Prostate gland (tissue), 2 donors: ENCODE measurements around the gene ANKRA2. TPM values are rescaled to one million over a fixed set of nuclear protein-coding genes. Genes with fewer than 3 reads are reported as not detected.
A peak's percentile ranks its signal among the peaks of the same experiment; 100 is the strongest.

Source experiments
- DNase-seq: peaks from one replicate; pipeline ENCODE4 v3.0.0-alpha.2; 2019; ENCODE audit warnings: low spot score
- H3K27ac ChIP-seq, 2 donors: fragments of 200-600 bp; sonication (generic); 2 replicates each; pipeline ENCODE4 v1.5.1; 2017 to 2019
- H3K27me3 ChIP-seq: fragments of 200-600 bp; sonication (generic); replicated peaks from 2 replicates; pipeline ENCODE4 v1.5.1; 2019; ENCODE audit not compliant: insufficient read depth
- H3K36me3 ChIP-seq, 2 donors: fragments of 200-600 bp; sonication (generic); 1 replicate in 1 of 2; 2 replicates in 1 of 2; pipeline versions ENCODE4 v1.5.1 to v1.8.1; 2017 to 2019
- H3K4me1 ChIP-seq: fragments of 200-600 bp; sonication (generic); replicated peaks from 2 replicates; pipeline ENCODE4 v1.5.1; 2019
- H3K4me3 ChIP-seq, 2 donors: fragments of 200-600 bp; sonication (generic); 2 replicates each; pipeline ENCODE4 v1.5.1; 2017 to 2019
- H3K9me3 ChIP-seq: fragments of 200-600 bp; sonication (generic); 2 replicates; pipeline ENCODE4 v1.5.1; 2017
- POLR2A ChIP-seq: fragments of 450-650 bp; IDR thresholded peaks from one replicate; pipeline ENCODE4 v1.6.1; 2016; ENCODE audit warnings: antibody characterized with exemption, mild to moderate bottlenecking
- POLR2AphosphoS5 ChIP-seq: sonication (generic); formaldehyde crosslinking; IDR thresholded peaks from one replicate; pipeline ENCODE4 v1.6.1; 2017; ENCODE audit warnings: antibody characterized with exemption
- WGBS: methylation state at CpG from one replicate; pipeline ENCODE4 v1.1.5; 2018; 5-methylcytosine and 5-hydroxymethylcytosine counted together
- intact Hi-C: fragments of 100-400 bp; cut with DNase I; formaldehyde crosslinking; loops from one replicate; pipeline ENCODE4 v1.14.2; 2022
- total RNA-seq, 2 donors: library from RNA; depleted of rRNA; stranded (reverse); fragments of >200 nt; gene quantifications; one replicate each; pipeline ENCODE4 v1.1.0, GENCODE V29; 2016
- TF ChIP-seq, protein P1 (sequence below), 4 experiments: fragments of 200-600 bp in 2 of 4; fragments of 450-650 bp in 2 of 4; sonication (generic) in 2 of 4; IDR thresholded peaks; 1 replicate in 3 of 4; 2 replicates in 1 of 4; pipeline ENCODE4 v1.5.1; 2016 to 2019; ENCODE audit warnings: antibody characterized with exemption in 4 of 4, mild to moderate bottlenecking in 2 of 4, moderate library complexity in 2 of 4

The ANKRA2 gene
- total RNA-seq, 2 donors from 2014 or later = 36.5 to 43.1 TPM

DNA sequence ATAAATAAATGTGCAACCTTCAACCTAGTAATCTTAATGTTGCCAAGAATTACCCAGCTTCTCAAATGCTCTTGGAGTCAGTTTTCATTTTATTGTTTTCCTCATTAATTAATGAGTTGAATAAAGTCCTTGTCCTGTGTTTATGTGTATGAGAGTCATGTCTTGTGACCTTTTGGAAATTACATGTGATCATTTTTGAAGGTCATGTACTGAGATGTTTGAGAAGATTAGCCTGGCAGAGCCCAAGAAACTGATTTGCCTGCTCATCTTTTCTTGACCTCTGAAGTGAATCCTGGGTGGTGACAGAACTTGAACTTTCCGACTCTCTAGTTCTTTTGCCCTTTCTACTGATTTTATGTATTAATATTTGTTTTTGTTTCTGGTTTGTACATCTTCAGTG lies 15.4 kb downstream of the ANKRA2 start:
- Histone ChIP-seq H3K36me3 (no peaks in the 10 kb centered on the region), H3K9me3 (no peaks in the 10 kb centered on the region), H3K4me3 (no peak overlapping the region), H3K4me1 (no peaks in the 10 kb centered on the region), H3K27ac (no peak overlapping the region), H3K27me3 (no peaks in the 10 kb centered on the region)
- 86% methylated on average over 1 of the region's 1 CpG for WGBS
- DNase-seq = no peak
- intact Hi-C loops = no loop called here
- TF ChIP-seq, protein P1, sequence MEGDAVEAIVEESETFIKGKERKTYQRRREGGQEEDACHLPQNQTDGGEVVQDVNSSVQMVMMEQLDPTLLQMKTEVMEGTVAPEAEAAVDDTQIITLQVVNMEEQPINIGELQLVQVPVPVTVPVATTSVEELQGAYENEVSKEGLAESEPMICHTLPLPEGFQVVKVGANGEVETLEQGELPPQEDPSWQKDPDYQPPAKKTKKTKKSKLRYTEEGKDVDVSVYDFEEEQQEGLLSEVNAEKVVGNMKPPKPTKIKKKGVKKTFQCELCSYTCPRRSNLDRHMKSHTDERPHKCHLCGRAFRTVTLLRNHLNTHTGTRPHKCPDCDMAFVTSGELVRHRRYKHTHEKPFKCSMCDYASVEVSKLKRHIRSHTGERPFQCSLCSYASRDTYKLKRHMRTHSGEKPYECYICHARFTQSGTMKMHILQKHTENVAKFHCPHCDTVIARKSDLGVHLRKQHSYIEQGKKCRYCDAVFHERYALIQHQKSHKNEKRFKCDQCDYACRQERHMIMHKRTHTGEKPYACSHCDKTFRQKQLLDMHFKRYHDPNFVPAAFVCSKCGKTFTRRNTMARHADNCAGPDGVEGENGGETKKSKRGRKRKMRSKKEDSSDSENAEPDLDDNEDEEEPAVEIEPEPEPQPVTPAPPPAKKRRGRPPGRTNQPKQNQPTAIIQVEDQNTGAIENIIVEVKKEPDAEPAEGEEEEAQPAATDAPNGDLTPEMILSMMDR (IDR thresholded peaks at IDR 0.05) = no peak
- no peak for TF ChIP-seq POLR2A
- TF ChIP-seq POLR2AphosphoS5 = no peak

DNA sequence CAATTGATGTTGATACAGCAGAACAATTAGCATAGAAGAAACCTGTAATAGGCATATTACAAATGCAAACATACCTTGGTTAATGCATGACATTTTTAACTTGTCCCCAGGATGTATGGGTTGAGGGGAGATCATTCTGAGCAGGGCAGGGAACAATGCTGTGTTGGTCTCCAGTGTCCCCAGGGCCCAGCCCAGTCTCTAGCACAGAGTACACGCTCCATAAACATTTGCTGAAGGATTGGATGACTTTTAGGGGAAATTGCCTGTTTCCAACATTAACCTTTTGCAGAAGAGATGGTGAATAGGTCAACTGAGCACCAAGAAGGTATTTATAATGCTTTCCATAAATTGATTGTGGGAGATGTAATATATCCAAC lies 20.0 kb downstream of the ANKRA2 start:
- 81% methylated on average over 1 of the region's 1 CpG for WGBS
- intact Hi-C loops = no loop called here
- no peaks in the 10 kb centered on the region for H3K9me3 ChIP-seq
- H3K4me1 ChIP-seq = peaks cover 21% of the 10 kb centered on the region
- DNase-seq = no peak
- TF ChIP-seq, protein P1 (IDR thresholded peaks at IDR 0.05) = no peak
- TF ChIP-seq POLR2A = no peak
- no peak for TF ChIP-seq POLR2AphosphoS5
- peak overlapping the region; percentile 82 to 88 for H3K27ac ChIP-seq
- no peak overlapping the region for H3K4me3 ChIP-seq
- H3K27me3 ChIP-seq = no peaks in the 10 kb centered on the region
- H3K36me3 ChIP-seq = no peaks in the 10 kb centered on the region

DNA sequence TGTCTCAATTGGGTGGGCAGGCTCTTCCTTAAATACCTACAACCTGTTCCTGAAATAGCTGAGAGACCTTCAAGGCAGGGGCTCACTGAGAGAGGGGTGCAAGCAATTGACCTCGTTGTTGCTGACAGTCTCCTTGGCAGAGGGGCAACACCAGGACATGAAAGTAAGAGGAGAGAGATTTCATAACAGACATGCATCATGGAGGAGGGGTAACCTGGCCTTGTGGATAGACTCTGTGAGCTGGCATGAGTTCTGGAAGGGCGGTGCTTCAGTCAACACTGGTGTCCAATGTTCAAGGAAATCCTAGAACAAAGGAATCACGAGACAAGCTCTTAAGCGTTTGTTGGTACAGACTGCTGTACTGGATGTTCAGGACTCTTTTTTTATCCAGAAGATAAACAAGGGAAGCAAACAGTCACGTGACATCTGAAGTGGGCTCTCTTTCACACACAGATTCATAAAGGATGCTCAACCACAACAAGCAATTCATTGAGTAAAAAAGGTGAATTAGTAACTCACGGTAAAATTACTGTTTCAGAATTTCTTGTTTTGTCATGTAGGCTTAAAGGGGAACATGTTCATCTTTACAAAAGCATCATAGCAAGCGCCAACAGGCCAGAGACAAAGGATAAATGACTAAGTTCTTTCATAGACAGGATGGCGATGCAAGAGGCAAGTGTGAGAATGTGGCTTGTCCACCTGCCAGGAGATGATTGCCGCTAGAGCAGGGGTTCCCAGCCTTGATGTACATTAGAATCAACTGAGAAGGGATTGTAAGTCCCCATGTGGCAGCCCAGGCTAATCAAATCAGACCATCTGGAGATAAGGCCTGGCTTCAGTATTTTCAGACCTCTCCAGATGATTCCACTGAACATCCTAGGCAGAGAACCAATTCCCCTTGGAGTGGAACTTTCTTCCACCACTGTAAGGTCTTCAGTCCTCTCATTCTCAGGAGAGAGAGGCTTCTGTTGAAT lies 20.7 kb downstream of the ANKRA2 start:
- 34% methylated on average over 9 of the region's 9 CpGs for WGBS
- Histone ChIP-seq H3K27me3 (no peaks in the 10 kb centered on the region), H3K4me1 (peaks cover 21% of the 10 kb centered on the region), H3K27ac (peak overlapping the region; percentile 82 to 88), H3K36me3 (no peaks in the 10 kb centered on the region), H3K4me3 (no peak overlapping the region), H3K9me3 (no peaks in the 10 kb centered on the region)
- intact Hi-C loops = no loop called here
- DNase-seq = peak; percentile 96
- TF ChIP-seq POLR2AphosphoS5 = peak; percentile 98
- TF ChIP-seq, protein P1 (IDR thresholded peaks at IDR 0.05) = no peak

DNA sequence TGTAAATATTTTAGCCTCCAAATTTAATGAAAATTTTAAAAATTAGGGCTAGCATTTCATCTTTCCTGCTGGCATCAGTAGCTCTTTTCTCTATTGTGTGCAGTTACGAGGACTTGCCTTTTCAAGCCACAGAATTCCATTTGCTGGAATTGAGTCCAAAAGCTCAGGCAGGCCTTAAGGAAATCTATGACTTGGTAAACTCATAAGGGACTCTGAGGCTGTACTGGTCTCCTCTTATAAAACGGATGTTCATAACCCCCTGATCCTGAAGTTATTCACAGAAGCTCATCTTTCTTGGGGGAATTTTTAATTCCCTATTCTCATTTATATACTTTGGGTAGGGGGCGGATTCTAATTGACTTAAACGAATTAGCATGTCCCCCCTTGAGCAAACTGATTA lies 23.4 kb downstream of the ANKRA2 start:
- DNase-seq = peak; percentile 55
- peak overlapping the region; percentile 82 to 88 for H3K27ac ChIP-seq
- WGBS = 14% methylated on average over 4 of the region's 4 CpGs
- no peaks in the 10 kb centered on the region for H3K9me3 ChIP-seq
- TF ChIP-seq, protein P1 (IDR thresholded peaks at IDR 0.05) = no peak
- intact Hi-C loops = no loop called here
- no peaks in the 10 kb centered on the region for H3K36me3 ChIP-seq
- H3K4me3 ChIP-seq = no peak overlapping the region
- H3K27me3 ChIP-seq = no peaks in the 10 kb centered on the region
- H3K4me1 ChIP-seq = peaks cover 21% of the 10 kb centered on the region

DNA sequence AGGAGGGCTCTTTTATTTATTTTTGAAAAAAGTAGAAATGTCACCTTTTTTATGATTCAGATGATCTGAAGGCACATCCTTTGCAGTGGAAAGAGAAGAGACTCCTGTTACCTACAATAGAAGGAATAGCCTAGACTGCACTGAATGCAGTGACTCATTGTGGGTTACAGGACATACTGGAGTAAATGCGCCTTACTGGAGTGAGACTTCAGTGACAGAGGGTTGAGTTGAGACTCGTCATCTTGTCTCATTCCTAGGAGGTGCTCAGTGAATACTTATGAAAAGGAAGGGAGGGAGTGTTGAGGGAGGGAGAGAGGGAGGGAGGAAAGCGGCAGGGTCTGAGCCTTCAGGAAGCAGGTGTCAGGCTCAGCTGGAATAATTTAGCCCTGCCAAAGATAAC lies 25.2 kb downstream of the ANKRA2 start:
- peak; percentile 11 for TF ChIP-seq POLR2AphosphoS5
- TF ChIP-seq, protein P1 (IDR thresholded peaks at IDR 0.05) = no peak

More for the DNA sequence above, 25.2 kb downstream of the ANKRA2 start:
- Histone ChIP-seq H3K27me3 (no peaks in the 10 kb centered on the region), H3K4me3 (no peak overlapping the region), H3K9me3 (no peaks in the 10 kb centered on the region), H3K27ac (peak overlapping the region; percentile 82 to 88), H3K36me3 (no peaks in the 10 kb centered on the region), H3K4me1 (peaks cover 21% of the 10 kb centered on the region)
- WGBS = 37% methylated on average over 3 of the region's 3 CpGs
- DNase-seq = peak; percentile 14
- intact Hi-C loops = no loop called here
